22Rv1 (cell line): ENCODE measurements around the gene PUS10.
"Not testable (repeated sequence)": the region's sequence is repeated elsewhere in the genome, so short reads cannot be mapped to it uniquely, and the experiment has no call there.

Experiments
- H3K27ac ChIP-seq: fragments of 450-650 bp; 2 replicates; pipeline ENCODE4 v1.5.1; 2017
- ZFX ChIP-seq: fragments of 450-650 bp; IDR thresholded peaks from 2 replicates; pipeline ENCODE4 v1.6.1; 2017; ENCODE audit warnings: antibody characterized with exemption, borderline replicate concordance
- TF ChIP-seq, protein P1 (sequence below): fragments of 450-650 bp; IDR thresholded peaks from 2 replicates; pipeline ENCODE4 v1.5.1; 2017; ENCODE audit warnings: mild to moderate bottlenecking

PUS10 gene

DNA sequence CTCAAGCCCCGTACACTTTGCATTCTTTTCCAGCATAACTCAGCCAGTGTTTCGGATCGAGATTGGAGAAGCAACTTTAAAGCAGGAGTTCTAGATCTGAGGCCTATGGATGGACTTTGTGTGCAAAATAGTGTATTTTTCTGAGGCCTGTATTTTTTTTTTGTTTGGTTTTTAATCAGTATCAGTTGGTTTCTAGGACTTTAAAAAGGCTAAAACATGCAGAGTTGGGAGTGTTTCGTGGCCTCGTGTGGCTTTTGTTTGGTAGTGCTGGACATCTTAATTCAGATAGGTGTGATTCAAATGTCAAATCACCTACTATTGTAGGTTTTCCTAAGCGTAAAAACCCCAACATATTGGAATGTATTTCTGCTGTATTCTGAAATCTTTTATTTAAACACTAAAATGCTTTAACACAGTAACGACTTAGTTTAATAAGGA, 282 bp upstream of the PUS10 start:
- TF ChIP-seq, protein P1, sequence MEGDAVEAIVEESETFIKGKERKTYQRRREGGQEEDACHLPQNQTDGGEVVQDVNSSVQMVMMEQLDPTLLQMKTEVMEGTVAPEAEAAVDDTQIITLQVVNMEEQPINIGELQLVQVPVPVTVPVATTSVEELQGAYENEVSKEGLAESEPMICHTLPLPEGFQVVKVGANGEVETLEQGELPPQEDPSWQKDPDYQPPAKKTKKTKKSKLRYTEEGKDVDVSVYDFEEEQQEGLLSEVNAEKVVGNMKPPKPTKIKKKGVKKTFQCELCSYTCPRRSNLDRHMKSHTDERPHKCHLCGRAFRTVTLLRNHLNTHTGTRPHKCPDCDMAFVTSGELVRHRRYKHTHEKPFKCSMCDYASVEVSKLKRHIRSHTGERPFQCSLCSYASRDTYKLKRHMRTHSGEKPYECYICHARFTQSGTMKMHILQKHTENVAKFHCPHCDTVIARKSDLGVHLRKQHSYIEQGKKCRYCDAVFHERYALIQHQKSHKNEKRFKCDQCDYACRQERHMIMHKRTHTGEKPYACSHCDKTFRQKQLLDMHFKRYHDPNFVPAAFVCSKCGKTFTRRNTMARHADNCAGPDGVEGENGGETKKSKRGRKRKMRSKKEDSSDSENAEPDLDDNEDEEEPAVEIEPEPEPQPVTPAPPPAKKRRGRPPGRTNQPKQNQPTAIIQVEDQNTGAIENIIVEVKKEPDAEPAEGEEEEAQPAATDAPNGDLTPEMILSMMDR: no peak
- TF ChIP-seq ZFX: no peak
- H3K27ac ChIP-seq: peak overlapping the region; percentile 99

DNA sequence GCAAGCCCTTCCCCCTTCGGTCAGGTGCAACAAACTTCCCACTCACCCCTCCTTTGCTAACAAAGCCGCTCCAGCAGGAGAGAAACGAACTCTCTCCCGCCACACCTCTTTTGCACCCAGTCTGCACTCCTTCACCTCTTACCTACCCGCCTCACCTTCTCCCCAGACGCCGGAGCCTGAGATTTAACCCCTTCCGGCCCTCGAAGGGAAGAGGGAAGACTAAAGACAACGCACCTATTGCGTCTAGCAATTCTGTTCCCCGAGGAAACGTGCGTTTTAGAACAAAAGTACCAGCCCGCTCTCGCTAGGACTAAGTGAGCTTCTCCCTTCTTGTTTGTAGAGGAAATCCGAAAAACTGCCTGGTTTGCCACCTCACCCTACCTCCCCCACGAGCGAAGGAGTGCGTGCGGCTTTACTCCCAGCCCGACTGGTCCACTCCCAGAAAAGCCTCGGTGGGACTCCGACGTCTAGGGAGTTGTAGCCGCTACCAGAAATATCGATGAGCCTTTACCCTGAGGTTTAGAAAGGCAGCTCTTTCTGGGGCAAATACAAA, 976 bp downstream of the PUS10 start:
- H3K27ac ChIP-seq: peak overlapping the region; percentile 99
- no peak for TF ChIP-seq ZFX
- TF ChIP-seq, protein P1: no peak

DNA sequence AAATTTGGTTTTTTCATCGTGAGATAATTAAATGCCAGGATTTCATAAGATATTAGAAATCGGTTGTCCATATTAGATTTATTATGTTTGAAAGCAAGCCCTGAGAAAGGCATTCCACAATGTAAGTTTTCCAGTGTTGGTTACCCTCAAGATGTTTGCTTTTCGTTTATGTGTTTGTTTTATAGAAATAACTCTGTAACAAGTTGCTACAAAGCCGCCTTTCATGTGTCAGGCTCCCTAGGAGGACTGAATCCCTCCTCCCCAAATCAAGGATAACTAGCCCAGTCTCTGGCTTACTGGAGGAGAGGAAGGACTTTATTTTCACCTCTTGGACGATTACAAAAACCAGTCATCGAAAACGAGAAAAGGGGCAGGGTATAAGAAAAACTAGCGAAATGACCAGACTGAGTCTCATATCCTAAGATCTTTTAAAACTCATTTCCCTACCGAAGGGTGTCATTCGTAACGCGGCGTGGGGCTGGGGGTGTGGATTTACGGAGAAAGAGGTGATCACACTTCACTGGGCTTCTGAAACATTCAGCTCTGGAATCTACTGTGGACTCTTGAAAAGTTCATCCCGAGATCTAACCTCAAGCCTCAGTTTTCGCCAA, 1.6 kb downstream of the PUS10 start:
- TF ChIP-seq ZFX: no peak
- TF ChIP-seq, protein P1: no peak
- peak overlapping the region; percentile 99 for H3K27ac ChIP-seq

DNA sequence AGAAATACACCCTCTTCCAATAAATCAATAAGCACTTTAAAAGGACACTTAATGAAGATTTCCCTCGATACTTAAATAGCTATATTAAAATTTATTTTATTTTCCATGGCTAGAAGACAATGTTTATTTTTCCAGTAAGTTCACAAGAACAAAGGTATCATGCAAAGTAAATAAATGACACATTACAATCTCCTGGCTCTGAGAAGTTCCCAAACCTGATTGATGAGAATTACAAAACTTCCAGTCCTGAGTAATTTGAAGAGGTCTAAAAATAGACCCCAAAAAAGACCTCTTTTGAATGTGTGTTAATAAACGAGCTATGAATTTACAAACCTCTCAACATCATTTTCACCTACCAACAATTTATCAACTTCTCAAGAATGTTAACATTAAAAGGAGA, 2.1 kb downstream of the PUS10 start:
- TF ChIP-seq ZFX: no peak
- TF ChIP-seq, protein P1: no peak
- peak overlapping the region; percentile 99 for H3K27ac ChIP-seq

DNA sequence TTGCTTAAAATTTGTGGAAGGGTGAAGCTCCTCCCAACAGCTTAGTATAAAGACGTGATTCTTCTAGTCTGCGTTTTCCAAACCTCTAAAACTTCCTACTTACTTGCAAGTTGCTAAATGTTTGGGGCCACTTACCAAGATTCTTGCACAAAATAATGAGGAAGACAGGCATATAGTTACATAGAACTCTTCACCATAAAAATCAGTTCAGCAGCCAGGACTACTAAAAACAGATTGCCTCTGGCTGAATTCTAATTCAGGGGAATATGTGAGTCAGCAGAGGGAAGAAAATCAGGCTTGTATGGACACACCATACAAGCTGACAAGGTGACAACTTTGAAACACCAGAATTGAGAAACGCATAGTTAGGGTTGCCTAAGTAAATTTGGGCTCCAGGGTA, 3.3 kb downstream of the PUS10 start:
- H3K27ac ChIP-seq: peak overlapping the region; percentile 99
- TF ChIP-seq, protein P1: no peak
- no peak for TF ChIP-seq ZFX

DNA sequence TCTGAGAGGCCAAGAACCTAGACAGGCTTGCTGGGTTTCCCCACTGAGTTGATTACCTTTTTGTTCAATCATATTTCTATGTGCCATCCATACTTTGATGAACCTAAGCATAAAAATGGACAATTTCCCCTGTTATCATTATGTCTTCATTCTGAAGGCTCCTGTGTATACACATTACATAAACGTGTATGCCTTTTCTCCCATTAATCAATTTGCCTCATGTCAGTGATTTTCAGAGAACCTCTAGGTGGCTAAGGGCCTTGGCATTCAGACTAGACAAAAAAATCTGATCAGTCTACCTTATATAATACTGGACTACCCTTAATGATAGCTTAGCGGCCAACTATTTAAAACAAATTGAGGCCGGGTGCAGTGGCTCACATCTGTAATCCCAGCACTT, 4.7 kb downstream of the PUS10 start:
- H3K27ac ChIP-seq: no peak overlapping the region
- TF ChIP-seq, protein P1: no peak

DNA sequence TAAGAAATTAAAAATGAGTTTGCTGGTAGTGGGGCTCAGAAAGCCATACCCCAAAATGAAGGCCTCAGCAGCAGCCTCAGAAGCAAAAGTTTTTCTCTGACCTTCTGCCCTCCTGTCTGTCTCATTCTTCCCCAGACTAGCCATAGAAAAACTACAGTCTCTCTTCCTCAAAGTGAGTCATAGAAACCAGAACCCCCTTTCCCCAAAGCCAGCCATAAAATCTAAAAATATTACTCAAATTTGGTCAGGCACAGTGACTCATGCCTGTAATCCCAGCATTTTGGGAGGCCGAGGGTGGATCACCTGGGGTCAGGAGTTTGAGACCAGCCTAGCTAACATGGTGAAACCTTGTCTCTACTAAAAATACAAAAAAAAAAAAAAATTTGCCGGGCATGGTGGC, 5.8 kb downstream of the PUS10 start:
- H3K27ac ChIP-seq: not testable (repeated sequence)

DNA sequence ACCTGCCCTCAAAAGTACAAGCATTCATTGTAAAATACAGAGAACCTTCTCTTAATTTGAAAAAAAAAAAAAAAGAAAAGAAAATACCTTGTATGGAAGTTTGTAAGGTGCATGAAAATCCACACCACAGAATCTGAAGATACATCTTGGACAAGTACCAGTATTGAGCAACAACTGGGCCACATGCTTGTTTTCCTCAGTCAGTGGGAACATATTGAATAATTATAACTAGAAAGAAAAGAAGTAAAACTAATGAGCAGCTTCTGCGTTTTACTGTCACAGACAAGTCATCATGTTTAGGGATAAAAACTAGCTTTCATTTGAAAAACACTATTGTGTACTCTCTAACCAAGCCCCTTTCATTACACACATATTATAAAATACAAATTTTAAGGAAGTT, 6.4 kb downstream of the PUS10 start:
- no peak overlapping the region for H3K27ac ChIP-seq
- TF ChIP-seq ZFX: no peak
- TF ChIP-seq, protein P1: no peak
